GM19463 (cell line): ENCODE measurements around the gene MRPL20.
"Not testable (repeated sequence)": the region's sequence is repeated elsewhere in the genome, so short reads cannot be mapped to it uniquely, and the experiment has no call there.

Experiments used
- ATAC-seq: cut with Tn5 transposase; IDR thresholded peaks from one replicate; pipeline ENCODE4 v1.9.1; 2021; ENCODE audit warnings: mild to moderate bottlenecking, moderate library complexity; ENCODE audit not compliant: unreplicated experiment

Gene MRPL20

DNA sequence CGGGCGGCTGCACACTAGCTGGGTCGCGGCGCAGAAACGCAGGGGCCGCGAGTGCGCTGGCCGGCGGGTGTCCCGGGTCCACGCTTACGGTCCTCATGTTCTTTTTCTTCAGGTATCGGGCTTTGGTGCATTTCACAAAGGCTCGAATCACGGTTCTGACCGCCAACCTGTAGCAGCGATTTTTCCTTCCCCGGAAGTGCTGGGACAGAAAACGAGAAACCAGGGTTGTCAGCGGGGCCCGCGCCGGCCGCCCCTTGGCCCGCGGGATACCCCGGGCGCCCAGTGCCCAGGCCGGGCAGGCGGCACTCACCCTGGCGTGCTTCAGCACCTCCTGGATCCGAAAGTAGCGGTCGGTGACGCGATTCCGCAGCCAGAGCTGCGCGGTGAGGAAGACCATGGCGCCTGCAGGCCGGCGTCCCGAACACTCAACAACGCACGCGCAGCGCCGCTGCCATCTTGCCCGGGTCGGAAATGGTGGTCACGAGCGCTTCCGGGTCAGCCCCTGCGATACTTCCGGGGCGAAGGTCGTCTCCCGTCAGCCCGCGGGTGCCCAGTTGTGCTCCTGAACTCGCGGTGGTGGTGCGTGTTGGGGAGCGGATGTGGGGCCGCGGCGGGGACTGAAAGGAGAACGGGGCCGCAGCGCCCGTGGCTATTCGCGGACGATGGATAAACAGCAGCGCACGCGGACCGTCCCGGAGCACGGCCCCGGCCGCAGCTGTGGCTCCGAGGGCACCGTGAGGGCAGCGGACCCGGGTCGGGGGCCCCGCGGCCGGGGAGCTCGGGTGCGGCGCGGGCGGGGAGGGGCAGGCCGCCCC lies at the start of gene MRPL20:
Gene MRPL20 (minus strand): TSS at position 473 of the 815 bp plus-strand sequence. CDS start 76 bp downstream, at position 397.
- peak; percentile 91 for ATAC-seq

DNA sequence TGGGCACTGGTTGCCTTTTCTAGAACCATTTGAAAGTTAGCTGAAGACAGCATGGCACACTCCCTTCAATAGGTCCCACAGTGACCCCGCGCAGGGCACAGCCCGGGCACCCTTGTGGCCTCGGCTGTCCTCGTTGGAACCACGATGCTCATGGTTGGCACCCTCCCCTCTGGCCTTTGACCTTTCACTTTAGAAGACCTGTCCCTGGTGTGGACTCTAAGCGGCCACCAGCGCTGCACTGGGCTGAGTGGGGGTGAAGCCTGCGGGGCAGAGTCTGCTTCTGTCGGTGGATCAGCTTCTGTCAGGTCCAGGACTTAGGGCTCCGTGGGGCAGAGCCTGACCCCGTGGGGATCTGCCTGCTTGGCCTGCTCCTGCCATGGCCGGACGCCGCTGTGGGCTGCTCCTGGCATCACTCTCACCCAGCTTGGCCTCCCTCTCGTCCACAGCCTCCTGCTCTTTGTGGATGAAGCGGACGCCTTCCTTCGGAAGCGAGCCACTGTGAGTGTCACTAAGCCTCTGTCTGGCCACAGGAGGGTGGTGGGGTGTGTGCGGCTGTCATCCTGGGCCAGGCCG lies 49.7 kb upstream of the MRPL20 start:
- ATAC-seq: not testable (repeated sequence)

DNA sequence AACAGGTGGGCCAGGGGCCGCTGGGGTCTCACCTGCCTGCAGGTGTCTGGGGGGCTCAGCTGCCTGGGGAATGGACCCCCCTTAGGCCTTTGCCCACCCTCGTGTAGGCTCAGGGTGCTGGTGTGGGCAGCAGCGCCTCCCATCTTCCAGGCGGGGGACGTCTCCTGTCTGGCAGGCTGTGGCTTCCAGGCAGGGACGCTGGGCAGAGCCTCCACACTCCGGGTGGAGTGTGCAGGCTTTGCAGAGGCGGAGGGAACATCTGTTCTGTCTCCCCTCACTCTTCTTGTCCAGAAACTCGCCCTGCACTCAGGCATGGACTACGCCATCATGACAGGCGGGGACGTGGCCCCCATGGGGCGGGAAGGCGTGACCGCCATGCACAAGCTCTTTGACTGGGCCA lies 48.8 kb upstream of the MRPL20 start:
- not testable (repeated sequence) for ATAC-seq

DNA sequence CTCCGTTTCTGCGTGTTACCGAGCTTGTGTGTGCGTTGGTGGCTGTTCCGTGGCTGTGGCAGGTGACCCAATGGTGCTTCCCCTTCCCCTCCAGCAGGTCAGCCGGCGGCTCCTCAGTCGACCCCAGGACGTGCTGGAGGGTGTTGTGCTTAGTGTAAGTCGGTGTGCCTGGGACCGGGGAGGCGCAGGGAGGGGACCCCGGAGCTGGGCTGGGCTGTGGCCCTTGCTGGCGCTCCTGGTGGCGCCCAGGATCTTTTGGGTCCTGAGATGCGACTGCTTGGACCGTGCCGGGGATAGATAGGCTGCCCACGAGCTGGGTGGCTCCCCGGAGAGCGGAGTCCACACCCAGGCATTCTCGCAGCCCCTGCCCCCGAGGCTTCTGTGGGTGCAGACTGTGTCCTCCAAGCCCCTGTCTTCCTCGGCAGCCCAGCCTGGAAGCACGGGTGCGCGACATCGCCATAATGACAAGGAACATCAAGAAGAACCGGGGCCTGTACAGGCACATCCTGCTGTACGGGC lies 48.3 kb upstream of the MRPL20 start:
- ATAC-seq: no peak

DNA sequence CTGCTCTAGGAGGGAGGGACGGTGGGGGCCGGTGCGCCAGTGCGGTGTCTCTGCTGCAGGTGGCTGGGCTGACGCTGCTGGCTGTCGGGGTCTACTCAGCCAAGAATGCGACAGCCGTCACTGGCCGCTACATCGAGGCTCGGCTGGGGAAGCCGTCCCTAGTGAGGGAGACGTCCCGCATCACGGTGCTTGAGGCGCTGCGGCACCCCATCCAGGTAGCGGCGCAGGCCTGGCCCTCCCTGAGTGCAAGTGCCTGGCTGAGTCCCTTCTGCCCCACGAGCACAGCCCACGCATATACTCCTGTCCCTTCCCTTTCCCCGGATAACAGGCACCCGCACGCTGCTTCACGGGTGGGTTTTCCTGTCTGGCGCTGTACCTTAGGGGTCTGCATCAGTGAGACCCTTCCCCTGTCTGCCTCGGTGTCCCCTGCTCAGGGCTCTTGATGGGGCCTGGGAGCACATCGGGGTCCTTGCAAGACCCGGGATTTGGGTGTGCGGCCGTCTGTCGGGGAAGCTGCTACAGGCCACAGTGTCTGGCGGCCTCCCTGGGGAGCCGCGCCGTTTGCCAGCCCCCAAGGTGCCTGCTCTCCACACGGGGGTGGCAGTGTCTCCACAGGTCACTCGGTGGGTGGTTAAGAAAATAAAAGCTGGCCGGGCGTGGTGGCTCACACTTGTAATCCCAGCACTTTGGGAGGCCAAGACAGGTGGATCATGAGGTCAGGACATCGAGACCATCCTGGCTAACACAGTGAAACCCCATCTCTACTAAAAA lies 47.4 kb upstream of the MRPL20 start:
- not testable (repeated sequence) for ATAC-seq

DNA sequence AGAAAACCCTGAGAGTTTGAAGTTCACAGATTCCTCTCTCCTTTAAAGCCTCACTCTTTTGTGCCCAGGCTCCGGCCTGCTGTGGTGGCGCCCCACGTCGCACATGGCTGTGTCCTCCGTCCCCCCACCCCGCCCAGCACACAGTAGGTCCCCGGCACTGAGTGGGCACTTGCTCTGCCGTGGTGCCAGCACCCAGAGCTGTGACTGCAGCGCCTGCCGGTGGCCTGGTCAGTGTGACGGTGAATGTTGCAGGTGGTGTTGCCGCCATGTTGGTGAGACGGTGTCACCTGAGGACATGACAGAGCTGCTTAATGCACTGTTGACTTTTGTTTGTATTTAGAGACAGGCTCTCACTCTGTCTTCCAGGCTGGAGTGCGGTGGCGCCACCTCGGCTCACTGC lies 45.8 kb upstream of the MRPL20 start:
- ATAC-seq: no peak

DNA sequence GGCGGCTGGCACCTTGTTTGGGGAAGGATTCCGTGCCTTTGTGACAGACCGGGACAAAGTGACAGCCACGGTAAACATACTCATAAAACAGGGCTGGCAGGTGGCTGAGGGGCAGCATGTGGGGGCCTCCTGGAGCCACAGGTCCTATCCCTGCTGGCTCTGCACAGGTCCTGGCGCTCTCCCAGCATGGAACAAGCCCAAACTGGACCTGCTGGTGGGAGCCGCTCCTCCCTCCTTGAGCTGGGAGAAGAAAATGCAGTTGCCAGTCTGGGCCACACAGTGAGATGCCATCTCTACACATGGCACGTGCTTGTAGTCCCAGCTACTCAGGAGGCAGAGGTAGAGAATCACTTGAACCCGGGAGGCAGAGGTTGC lies 45.3 kb upstream of the MRPL20 start:
- not testable (repeated sequence) for ATAC-seq

DNA sequence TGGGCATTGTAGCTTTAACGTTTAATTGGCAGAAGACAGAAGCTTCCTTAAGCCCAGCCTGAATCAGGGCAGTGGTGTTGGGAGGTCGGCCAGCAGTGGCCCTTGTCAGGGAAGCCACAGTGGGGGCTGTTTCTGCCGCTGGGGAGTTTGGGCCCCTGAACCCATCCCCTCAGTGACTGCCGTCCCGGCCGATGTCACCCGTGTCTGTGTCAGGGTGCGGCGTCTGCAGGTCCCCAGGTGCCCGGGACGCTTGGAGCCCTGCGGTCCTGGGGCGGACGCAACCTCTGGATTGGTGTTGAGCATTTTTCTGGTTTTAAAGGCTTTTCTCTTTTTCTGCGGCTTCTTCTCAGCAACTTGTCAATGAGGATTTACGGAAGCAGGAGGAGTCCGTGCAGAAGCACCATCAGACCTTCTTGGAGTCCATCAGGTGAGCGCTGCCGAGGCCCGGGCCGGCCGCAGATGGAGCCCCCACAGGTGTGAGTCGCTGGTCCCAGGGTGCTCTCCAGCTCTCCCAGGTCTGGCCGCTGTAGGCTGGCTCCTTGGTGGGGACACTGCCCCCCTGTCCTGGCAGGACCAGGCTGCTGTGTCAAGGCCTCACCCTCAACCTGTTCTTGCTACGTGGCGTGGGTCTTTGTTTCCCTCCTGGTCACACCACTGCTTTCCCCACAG lies 44.7 kb upstream of the MRPL20 start:
- ATAC-seq: no peak

DNA sequence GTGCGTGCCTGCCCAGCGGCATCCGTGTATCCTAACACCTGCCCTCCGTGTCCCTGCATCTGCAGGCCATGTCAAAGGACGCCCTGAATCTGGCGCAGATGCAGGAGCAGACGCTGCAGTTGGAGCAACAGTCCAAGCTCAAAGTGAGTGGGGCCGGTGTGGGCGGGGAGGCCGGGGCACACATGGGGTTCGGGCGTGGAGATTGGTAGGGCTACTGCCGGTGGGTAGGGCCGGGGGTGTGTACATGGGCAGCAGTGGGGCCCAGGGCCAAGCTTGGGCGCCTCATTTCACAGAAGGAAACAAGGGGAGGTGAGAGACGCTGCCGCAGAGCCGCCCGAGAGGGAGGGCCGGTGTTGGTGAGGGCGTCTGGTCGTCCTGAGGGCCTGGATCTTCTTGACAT lies 43.5 kb upstream of the MRPL20 start:
- ATAC-seq: not testable (repeated sequence)

DNA sequence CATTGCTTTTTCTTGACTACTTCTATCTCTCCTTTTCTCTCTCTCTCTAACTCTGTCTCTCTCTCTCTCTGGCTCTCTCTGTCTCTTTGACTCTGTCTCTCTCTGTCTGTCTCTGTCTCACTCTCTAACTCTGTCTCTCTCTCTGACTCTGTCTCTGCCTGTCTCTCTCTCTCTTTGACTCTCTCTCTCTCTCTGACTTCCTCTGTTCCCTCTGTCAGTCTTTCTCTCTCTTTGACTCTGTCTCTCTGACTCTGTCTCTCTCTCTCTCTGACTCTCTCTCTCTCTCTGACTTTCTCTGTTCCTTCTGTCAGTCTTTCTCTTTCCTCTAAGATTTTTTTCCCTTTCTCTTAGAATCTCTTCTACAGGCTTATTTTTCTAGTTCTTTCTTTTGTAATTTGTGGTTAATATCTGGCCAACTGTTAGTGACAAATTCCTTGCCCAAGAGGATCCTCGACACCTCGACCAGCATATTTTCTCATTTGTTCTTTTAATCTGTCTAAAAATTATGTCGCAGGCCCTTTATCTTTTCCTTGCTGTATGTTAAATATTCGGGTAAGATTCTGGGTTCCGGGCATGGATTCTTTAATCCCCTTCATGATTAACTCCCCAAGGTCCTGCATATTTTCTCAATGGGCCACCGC lies 42.1 kb upstream of the MRPL20 start, which contains the start of gene ATAD3C:
Gene ATAD3C (plus strand): TSS at position 591 of the 641 bp plus-strand sequence. CDS start 995 bp downstream, outside the sequence.
- ATAC-seq: no peak

DNA sequence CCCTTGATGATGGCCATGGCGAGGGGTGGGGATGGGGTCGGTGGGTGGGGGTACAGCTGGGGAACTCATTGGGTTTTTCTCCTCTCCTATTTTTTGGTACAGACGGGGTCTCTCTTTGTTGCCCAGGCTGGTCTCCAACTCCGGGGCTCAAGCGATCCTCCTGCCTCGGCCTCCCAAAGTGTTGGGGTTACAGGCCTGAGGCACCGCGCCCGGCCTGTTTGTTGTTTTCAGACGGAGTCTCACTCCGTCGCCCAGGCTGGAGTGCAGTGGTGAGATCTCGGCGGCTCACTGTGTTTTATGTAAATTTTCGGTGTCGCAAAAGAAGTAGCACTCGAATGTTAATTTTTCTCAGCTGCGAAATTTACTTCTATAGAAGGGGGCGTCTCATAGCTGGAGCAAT lies 39.5 kb upstream of the MRPL20 start:
- not testable (repeated sequence) for ATAC-seq

DNA sequence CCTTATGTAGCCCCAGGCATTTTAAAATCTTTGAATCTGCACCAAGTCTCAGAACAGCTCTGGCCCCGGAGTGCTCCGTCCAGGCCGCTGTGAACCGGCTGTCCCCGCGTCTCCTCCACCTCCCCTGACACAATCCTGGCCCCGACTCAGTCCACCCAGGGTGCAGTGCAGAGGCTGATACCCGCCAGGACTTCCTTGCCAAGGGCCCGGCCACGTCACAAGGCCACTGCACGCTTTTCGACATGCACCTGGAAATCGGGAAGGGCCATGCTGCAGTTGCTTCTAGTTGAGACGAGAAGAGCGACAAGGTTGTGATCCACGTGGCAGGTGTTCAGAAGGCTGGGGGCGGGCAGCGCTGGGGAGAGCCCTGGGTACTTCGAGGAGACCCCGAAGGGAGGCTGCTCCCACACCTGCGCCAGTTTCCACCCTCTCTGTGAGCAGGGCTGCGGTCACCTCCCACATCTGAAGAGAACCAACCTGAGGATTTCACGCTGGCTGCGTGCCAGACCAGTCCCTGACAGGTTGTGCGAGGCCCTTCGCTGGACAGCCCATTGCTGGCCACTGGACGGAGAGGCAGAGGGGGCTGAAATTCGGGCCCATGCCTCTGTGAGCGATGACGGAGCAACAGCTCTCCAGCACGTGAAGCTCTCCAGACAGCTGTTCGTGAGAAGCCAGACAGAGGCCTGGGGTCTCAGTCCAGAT lies 35.1 kb upstream of the MRPL20 start:
- ATAC-seq: no peak

DNA sequence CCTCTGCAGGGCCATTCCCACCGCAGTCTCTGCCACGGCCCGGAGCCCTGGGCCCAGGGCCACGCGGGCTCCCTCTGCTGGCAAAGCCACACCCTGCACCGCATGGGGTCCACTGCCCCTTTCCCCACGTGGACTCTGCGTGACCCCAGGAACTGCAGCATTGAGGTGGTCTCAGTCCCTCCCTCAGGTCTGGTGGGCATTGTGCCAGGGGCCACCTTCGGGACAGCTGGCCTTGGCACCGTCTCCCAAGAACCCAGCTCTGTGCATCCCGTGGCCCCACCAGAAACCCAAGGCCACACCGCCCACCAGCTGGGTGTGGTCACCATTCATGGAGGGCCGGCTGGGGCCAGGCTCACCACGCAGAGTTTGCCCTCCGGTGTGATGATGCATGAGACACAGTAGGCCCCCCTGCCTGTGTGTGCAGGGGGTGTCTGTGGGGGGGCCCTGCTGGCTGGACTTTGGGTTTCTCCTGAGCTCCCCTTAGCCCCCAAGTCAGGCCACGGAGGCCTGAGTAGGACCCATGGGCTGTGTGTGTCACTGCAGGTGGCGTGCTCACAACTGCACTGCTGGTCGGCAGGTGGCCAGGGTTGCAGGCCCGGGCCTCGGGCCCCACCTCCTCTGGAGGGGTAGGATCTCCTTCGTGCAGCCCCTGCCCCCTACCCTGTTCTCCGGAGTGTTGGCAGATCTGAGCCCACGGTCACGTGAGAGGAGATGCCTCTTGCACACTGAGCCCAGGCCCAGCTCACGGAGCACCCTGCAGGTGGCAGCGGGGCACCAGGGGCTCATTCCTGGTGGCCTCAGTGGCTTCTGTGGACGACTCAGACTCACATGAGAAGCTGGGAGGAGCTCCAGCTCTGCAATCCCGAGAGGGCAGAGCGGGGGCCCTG lies 34.2 kb upstream of the MRPL20 start:
- ATAC-seq: no peak

DNA sequence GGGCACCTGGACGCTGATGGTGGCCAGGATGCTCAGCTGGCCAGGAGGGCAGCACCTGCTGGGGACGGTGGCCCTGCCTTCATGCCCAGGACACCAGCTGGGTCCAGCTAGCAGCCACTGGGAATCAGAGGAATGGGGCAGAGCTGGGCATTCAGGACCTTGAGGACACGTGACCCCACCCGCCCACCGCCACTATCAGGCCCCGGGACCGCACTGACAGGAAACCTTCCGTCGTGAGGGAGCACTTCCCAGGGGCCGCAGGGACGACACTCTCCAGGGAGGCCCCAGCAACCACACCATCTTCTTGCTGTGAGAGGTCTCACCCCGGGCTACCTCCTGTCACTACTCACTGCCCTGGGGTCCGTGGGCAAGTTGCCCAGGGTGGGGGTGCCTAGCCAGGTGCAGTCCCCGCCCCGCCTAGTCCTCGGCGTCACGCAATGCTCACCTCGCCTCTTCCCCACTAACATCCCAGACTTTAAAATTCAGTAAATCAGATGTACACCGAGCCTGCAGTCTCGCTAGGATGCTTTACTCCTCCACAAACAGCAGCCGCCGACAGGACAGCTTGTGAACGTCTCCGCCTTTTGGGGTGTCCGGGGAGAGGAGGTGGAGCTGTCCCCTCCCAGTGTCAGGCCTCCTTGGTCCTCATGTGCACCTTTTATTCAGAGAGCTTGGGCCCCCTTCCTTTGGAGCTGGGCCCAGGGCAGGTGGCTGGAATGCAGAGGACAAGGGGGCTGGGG lies 33.3 kb upstream of the MRPL20 start:
- no peak for ATAC-seq

DNA sequence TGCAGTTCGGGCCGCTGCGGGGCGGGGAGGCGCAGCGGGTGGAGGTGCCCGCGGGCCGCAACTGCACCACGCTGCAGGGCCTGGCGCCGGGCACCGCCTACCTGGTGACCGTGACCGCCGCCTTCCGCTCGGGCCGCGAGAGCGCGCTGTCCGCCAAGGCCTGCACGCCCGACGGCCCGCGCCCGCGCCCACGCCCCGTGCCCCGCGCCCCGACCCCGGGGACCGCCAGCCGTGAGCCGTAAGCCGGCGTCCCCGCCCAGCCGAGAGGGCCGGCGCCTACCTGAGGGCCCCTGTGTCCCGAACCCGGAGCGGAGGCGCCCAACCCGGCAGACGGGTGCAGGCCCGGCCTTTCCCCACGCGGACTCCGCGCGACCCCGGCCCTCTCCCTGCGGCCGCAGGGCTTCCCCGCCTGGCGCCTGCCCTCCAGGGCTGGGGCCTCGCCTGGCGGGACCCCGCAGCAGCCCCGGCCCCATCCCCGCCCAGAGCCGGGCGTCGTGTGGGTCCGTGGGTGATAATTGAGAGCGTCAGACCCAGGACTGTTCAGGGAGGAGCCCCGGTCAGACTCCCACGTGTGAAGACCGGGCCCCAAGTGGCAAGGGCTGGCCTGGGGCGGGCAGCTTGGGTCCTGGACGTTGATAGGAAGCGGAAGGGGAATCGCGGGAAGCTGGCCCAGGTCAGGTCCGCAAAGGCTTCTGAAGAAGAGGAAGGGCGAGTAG lies 32.6 kb upstream of the MRPL20 start:
- ATAC-seq: no peak

DNA sequence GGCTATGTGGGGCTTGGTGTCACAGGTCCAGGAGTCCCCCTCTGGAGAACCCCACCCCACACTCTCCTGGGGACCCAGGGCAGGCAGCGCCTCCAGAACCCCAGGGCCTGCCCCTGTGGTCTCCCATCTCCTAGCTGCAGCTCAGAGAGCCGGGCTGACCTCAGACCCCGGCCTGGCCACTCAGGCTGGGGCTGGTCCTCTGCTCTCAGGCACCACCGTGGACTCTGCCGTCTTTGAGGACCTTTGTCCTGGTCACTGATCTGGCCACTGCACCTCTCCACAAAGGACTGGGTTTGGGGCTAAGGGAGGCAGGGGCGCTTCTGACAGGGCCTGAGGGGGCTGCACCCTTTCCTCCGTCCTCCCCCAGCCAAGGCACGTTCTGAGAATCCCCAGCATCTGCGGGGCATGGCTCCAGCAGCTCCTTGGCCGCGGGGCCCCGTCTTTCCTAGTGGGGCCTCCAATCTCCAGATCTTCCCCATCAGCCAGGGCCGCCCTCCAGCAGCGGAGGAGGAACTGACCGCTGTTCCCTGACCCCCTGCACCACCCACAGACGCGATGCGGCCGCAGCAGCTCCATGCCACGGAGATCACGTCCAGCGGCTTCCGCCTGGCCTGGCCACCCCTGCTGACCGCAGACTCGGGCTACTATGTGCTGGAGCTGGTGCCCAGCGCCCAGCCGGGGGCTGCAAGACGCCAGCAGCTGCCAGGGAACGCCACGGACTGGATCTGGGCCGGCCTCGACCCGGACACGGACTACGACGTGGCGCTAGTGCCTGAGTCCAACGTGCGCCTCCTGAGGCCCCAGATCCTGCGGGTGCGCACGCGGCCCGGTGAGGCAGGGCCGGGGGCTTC lies 31.7 kb upstream of the MRPL20 start:
- no peak for ATAC-seq
